D721Med (cell line): Measurements from ENCODE around the gene TEK.

Source experiments
- DNase-seq: peaks from one replicate; pipeline ENCODE4 v3.0.0; 2011; ENCODE audit warnings: low spot score; ENCODE audit not compliant: insufficient read length
- FAIRE-seq: peaks from 2 replicates; lab custom pipeline; 2011; peaks lifted over from hg19 to GRCh38; lab: Jason Lieb, UNC
- TF ChIP-seq, protein P1 (sequence below): IDR thresholded peaks from 2 replicates; pipeline ENCODE4 v1.5.1; 2012; ENCODE audit warnings: mild to moderate bottlenecking, control low read depth; ENCODE audit not compliant: insufficient read depth; ENCODE audit errors: missing control alignments

TEK gene

DNA sequence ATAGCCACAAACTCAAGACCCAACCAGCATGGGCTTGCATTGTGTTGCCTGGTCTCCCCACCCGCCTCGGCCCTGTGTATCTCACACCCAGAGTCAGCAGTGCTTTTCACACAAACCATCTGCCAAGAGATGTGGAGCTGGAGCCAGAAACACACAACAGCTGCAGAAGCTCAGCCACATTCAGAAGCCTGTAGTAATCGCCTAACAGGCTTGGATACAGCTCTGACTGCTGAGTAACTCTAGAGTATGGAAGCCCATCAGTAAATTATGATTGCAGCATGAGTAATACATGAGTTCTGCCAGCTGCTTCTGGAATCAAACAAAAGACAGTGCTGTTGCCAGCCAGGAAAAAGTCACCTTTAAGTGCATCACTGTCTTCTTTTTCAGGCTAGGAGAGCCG, 16.0 kb downstream of the TEK start:
- TF ChIP-seq, protein P1, sequence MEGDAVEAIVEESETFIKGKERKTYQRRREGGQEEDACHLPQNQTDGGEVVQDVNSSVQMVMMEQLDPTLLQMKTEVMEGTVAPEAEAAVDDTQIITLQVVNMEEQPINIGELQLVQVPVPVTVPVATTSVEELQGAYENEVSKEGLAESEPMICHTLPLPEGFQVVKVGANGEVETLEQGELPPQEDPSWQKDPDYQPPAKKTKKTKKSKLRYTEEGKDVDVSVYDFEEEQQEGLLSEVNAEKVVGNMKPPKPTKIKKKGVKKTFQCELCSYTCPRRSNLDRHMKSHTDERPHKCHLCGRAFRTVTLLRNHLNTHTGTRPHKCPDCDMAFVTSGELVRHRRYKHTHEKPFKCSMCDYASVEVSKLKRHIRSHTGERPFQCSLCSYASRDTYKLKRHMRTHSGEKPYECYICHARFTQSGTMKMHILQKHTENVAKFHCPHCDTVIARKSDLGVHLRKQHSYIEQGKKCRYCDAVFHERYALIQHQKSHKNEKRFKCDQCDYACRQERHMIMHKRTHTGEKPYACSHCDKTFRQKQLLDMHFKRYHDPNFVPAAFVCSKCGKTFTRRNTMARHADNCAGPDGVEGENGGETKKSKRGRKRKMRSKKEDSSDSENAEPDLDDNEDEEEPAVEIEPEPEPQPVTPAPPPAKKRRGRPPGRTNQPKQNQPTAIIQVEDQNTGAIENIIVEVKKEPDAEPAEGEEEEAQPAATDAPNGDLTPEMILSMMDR = no peak
- DNase-seq (no peak), FAIRE-seq (no peak)

DNA sequence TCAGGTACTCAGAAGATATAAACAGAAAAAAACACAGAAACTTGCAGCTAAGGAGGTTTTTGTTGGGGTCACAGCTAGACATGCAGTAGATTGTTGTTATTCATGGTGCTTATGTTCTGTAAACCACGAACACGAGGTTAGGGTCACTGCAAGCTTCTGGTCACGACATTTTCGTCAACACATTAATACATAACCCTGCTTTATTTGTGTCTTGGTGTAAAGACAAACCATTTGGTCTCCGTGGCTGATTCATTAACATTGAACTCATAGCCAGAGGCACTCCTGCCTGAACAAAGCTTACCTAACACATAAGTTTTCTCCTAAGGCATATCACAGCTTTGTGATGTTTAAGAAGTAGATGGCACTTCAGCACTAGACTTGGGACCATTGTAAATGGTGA, 16.9 kb downstream of the TEK start:
- DNase-seq (no peak), FAIRE-seq (no peak)
- TF ChIP-seq, protein P1 = no peak

DNA sequence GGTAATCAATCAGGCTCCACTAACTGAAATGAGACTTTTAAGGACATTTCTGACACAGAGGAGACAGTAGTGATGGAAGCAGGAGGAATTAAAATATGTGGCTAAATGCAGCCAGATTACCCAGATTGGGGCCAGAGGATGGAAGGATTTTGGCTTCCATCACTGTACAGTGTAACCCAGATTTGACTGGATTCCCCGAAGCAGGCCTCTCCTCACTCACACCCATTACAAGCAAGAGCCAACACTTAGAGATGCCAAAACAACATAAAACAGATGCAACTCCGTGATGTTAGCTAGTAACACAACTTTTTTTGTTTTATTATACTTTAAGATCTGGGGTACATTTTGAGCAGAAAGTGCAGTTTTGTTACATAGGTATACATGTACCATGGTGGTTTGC, 17.6 kb downstream of the TEK start:
- no peak for DNase-seq
- TF ChIP-seq, protein P1 = no peak
- FAIRE-seq = no peak

DNA sequence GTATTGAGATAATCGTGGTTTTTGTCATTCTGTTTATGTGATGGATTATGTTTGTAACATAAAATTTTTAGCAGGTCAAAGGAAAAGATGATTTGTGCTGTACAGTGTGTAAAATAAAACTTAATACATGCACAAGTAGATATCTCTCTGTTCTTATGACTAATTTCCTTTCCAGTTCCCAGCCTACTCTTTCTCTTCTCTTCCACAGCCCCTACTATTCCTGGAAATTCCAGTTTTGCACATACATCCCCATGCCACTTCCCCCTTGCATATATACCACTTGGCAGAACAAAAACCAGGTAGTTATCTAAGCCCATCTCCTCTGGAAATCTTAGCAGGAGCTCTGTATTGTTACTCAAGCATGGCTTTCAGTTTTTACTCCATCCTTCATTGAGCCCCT, 20.2 kb downstream of the TEK start:
- TF ChIP-seq, protein P1 = no peak
- DNase-seq (no peak), FAIRE-seq (no peak)

DNA sequence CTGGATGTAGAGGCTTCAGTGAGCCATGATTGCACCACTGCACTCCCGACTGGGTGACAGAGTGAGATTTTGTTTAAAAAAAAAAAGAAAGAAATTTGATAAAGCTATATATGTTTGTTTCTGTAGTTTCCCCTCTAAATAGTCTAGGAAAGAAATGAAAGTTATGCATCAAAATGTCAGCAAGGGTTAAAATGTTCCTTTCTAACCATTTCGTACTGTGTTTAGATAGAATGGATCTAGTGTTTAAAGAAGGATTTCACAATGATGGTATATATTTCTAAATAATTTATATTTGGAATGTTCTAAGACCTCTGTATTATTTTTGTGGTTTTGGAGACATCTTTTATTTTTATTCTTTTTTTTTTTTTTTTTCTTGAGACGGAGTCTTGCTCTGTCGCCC, 22.7 kb downstream of the TEK start:
- no peak for DNase-seq
- no peak for FAIRE-seq
- TF ChIP-seq, protein P1 = no peak

DNA sequence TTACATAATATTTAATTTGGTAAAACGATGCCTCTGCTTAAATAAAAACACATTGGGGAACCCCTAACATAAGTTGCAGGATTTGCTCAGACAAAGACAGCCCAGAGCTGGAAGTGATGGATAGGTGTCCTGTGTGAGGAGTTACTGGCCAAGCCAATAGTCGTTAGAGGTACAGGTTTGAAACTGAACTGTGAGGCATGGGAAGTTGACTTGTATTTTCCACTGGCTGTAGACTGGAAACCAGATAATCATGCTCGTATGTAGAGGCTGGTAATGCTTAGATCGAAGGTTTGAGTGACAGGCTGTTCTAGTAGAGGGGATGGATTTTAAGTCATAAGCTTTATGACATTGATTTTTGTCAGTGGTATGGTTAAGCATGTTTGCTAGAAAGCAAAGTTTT, 24.8 kb downstream of the TEK start:
- DNase-seq = no peak
- TF ChIP-seq, protein P1 = no peak
- FAIRE-seq = no peak

DNA sequence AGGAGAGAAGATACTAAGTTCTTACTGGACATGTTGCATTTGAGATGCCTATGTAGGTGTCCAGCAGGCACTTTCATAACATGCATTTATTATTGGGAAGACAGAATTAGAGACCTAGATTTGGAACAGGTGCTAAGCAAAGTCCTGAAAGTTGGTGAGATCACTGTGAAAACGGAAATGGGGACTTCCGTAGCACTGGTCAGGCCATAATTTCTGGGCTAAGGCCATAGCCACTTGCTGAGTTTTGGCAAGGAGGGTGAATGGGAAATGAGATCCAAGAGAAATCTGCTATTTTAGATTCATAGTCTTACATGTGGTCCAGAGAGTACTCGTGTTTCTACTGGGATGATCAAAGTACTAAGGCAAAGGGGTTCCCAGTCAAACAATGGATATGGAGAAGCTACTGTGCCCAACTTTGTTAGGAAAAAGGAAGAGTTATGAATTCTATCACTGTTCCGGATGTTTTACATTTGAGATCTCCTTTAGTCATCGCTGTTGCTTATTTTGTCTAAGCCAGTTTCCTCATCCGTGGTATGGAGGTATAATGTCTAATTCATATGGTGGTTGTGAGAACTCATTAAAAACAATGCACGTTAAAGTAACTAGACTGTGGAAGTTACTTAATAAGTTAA, 33.4 kb downstream of the TEK start:
- no peak for DNase-seq
- no peak for FAIRE-seq
- TF ChIP-seq, protein P1 = no peak
